Ovary (tissue), 9 donors: Measurements from ENCODE around the gene MLEC. TPM values are rescaled to one million over a fixed set of nuclear protein-coding genes. Genes with fewer than 3 reads are reported as not detected.

Experiments
- DNase-seq, 5 donors: peaks; one replicate each; pipeline ENCODE4 v3.0.0-alpha.2; 2019 to 2020
- H3K27ac ChIP-seq, 2 donors: fragments of 200-600 bp; one replicate each; pipeline versions ENCODE4 v1.5.1 to v1.8.0; 2019 to 2022
- H3K27me3 ChIP-seq: fragments of 200-600 bp; one replicate; pipeline ENCODE4 v1.8.0; 2022
- H3K36me3 ChIP-seq: fragments of 200-600 bp; sonication (generic); one replicate; pipeline ENCODE4 v1.5.1; 2019
- H3K4me1 ChIP-seq: one replicate; pipeline ENCODE4 v1.8.1; 2013; ENCODE audit warnings: mild to moderate bottlenecking, moderate library complexity; ENCODE audit not compliant: insufficient read depth
- H3K4me3 ChIP-seq: fragments of 200-600 bp; sonication (generic); one replicate; pipeline ENCODE4 v1.5.1; 2017
- H3K9me3 ChIP-seq, 2 donors: fragments of 200-600 bp in 1 of 2; sonication (generic) in 1 of 2; one replicate each; pipeline versions ENCODE4 v1.5.1 to v1.8.1; 2013 to 2019; ENCODE audit warnings: mild to moderate bottlenecking in 1 of 2, moderate library complexity in 1 of 2
- EP300 ChIP-seq: sonication (generic); formaldehyde crosslinking; IDR thresholded peaks from one replicate; pipeline ENCODE4 v1.6.1; 2017; ENCODE audit warnings: antibody characterized with exemption
- POLR2A ChIP-seq: fragments of 450-650 bp; IDR thresholded peaks from one replicate; pipeline ENCODE4 v1.6.1; 2017; ENCODE audit warnings: antibody characterized with exemption, mild to moderate bottlenecking, moderate library complexity
- WGBS, 3 donors: extraction: QIAGEN DNeasy Blood & Tissue Kit in 1 of 3; methylation state at CpG; one replicate each; pipeline versions ENCODE4 v1.1.5 to v1.1.7; 2013 to 2017; 5-methylcytosine and 5-hydroxymethylcytosine counted together
- intact Hi-C, 4 donors: fragments of 100-400 bp; cut with DNase I; formaldehyde crosslinking; loops; one replicate each; pipeline versions ENCODE4 v1.11.0 to v1.15.1; 2022 to 2023
- polyA plus RNA-seq, 2 donors: library from polyadenylated mRNA; stranded (reverse); fragments of 200-250 nt in 1 of 2; fragments of 350-450 nt in 1 of 2; fragmentation: Illumina TruSeq in 1 of 2; extraction: RNeasy Lipid Tissue Mini Kit (QIAGEN cat#74804) in 1 of 2; gene quantifications; one replicate each; pipeline ENCODE4 v1.2.3, GENCODE V29; 2013 to 2014
- total RNA-seq, 7 donors: library from RNA; depleted of rRNA in 2 of 7; stranded (reverse); fragments of >200 nt in 2 of 7; fragmentation: NEBNext Ultra II Directional in 3 of 7; extraction: Animal tissue kit (Norgen Biotek cat#: 25700) in 3 of 7; gene quantifications; one replicate each; pipeline versions ENCODE4 v1.1.0 to v1.2.4, GENCODE V29; 2016 to 2023
- TF ChIP-seq, protein P1 (sequence below), 3 donors: fragments of 450-650 bp in 2 of 3; fragments of 200-600 bp in 1 of 3; IDR thresholded peaks; one replicate each; pipeline versions ENCODE4 v1.5.1 to v1.8.0; 2016 to 2022; ENCODE audit warnings: antibody characterized with exemption in 3 of 3, mild to moderate bottlenecking in 1 of 3
- donor health status: DM: no; HTN: no; CAD: no; lungs with moderate emphysema.
- donor health status: DM: no; HTN: no; CAD: no.
- donor health status: Bipolar disorder and iron deficiency.
- donor health status: DM: yes; HTN: yes; CAD: no.
- donor health status: DM: no; HTN: no; CAD: no.
- donor health status: DM: yes; HTN: yes; CAD: no.

MLEC gene
- total and polyA plus RNA-seq, 9 donors: 29.2 to 169 (median 101) TPM

DNA sequence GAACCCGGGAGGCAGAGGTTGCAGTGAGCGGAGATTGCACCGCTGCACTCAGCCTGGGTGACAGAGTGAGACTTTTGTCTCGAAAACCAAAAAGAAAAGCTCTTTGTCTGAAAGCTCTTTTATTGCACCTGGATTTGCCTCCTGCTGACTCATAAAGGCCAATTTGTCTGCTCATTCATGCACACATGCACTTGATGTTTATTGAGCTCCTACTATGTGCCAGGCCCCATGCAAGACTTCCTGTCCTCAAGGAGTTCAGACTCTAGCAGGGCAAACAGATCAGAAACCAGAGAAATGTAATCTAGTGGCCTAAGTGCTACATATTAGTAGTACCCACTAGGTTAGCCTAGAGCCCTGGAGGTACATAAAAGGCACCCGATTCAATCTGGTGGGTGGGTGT is 16.3 kb upstream of the MLEC start:
- DNase-seq: no peak
- WGBS, 3 donors: 89 to 93% (median 91%) methylated on average over 5 of the region's 5 CpGs
- Histone ChIP-seq H3K4me3 (no peak overlapping the region), H3K4me1 (peaks cover 2% of the 10 kb centered on the region), H3K27ac (no peak overlapping the region), H3K36me3 (no peaks in the 10 kb centered on the region), H3K27me3 (no peaks in the 10 kb centered on the region), H3K9me3 (no peaks in the 10 kb centered on the region)
- intact Hi-C loops: no loop called here
- no peak for TF ChIP-seq POLR2A
- TF ChIP-seq EP300: no peak
- TF ChIP-seq, protein P1, sequence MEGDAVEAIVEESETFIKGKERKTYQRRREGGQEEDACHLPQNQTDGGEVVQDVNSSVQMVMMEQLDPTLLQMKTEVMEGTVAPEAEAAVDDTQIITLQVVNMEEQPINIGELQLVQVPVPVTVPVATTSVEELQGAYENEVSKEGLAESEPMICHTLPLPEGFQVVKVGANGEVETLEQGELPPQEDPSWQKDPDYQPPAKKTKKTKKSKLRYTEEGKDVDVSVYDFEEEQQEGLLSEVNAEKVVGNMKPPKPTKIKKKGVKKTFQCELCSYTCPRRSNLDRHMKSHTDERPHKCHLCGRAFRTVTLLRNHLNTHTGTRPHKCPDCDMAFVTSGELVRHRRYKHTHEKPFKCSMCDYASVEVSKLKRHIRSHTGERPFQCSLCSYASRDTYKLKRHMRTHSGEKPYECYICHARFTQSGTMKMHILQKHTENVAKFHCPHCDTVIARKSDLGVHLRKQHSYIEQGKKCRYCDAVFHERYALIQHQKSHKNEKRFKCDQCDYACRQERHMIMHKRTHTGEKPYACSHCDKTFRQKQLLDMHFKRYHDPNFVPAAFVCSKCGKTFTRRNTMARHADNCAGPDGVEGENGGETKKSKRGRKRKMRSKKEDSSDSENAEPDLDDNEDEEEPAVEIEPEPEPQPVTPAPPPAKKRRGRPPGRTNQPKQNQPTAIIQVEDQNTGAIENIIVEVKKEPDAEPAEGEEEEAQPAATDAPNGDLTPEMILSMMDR (IDR thresholded peaks at IDR 0.05): no peak

DNA sequence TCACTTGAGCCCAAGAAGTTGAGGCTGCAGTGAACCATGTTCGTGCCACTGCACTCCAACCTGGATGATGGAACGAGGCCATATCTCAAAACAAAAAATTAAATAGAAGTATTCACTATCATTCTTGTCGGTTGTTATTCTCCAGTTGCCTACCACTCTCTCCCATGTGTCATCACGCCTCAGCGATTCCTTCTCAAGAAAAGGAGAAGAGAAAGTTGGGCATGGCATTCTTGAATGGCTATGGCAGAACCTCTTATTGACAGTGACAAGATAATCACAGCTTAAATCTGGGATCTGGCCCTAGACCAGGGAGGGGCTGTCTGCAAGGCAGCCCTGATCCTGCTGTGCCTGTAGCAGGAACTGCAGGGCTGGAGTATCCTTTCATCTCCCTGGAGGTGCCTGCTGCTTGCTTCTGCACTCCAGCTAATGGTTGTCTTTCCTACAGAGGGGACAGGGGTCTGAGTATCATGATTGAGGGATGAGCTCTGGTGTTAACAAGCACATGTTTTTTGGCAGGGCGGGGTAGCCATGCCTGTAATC is 12.8 kb upstream of the MLEC start:
- WGBS, 3 donors: 76 to 90% (median 76%) methylated on average over 6 of the region's 6 CpGs
- H3K9me3 ChIP-seq: no peaks in the 10 kb centered on the region
- no peaks in the 10 kb centered on the region for H3K27me3 ChIP-seq
- H3K4me1 ChIP-seq: no peaks in the 10 kb centered on the region
- DNase-seq: no peak
- H3K36me3 ChIP-seq: no peaks in the 10 kb centered on the region
- intact Hi-C loops: no loop called here
- TF ChIP-seq EP300: no peak
- TF ChIP-seq, protein P1 (IDR thresholded peaks at IDR 0.05): no peak
- no peak for TF ChIP-seq POLR2A
- no peak overlapping the region for H3K27ac ChIP-seq
- no peak overlapping the region for H3K4me3 ChIP-seq

DNA sequence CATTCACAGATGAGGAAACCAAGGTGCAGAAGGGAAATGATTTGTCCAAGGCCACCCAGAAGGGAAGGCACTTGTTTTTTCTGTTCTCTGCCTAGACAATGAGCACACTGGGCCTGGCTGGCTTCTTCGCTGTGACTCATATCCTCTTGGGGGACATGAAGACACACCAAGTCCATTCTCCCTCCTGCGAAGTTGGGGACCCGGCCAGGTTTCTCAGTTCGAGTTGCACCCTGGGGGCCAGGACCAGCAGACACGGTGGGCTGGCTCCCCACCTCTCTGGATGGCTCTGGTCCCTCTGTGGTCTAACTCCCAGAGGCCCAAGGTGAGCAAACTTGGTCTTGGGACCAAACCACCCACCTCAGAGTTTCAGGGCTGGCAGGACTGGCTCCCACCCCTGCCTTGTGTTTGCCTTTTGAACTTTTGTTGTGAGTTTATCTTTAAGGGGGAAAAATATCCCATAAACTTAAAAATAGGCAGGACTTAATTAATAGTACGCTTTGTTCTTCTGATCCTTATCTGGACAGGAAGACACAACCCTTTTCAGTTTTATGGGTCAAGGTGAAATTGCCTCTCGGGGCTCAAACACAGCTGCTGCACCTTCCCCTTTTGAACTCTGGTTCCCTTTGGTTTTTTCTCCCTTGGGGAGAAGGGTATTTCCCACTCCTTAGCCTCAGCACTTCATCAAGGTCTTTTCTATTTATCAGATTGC is 9.0 kb upstream of the MLEC start:
- H3K9me3 ChIP-seq: no peaks in the 10 kb centered on the region
- H3K4me3 ChIP-seq: no peak overlapping the region
- TF ChIP-seq, protein P1 (IDR thresholded peaks at IDR 0.05): no peak
- TF ChIP-seq POLR2A (no peak), EP300 (no peak)
- no peak overlapping the region for H3K27ac ChIP-seq
- no peaks in the 10 kb centered on the region for H3K4me1 ChIP-seq
- 53 to 55% (median 54%) methylated on average over 7 of the region's 7 CpGs for WGBS, 3 donors
- H3K36me3 ChIP-seq: no peaks in the 10 kb centered on the region
- no peaks in the 10 kb centered on the region for H3K27me3 ChIP-seq
- intact Hi-C loops: no loop called here
- DNase-seq: no peak

DNA sequence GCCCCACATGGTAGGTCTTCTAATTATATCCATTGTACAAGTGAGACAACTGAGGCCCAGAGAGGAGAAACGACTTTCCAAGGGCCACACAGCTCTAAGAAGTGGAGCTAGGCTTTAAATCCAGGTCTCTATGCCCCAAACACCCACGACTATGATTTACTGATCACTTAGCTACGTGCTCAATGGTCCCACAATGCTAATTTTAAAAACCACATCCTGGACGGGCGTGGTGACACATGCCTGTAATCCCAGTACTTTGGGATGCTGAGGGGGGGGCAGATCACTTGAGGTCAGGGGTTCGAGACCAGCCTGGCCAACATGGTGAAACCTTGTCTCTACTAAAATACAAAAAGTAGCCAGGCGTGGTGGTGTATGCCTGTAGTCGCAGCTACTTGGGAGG is 8.4 kb upstream of the MLEC start:
- intact Hi-C loops: no loop called here
- H3K4me1 ChIP-seq: no peaks in the 10 kb centered on the region
- DNase-seq: no peak
- 73 to 81% (median 76%) methylated on average over 8 of the region's 8 CpGs for WGBS, 3 donors
- H3K27me3 ChIP-seq: no peaks in the 10 kb centered on the region
- no peaks in the 10 kb centered on the region for H3K9me3 ChIP-seq
- H3K4me3 ChIP-seq: no peak overlapping the region
- TF ChIP-seq POLR2A (no peak), EP300 (no peak)
- TF ChIP-seq, protein P1 (IDR thresholded peaks at IDR 0.05): no peak
- no peak overlapping the region for H3K27ac ChIP-seq
- H3K36me3 ChIP-seq: no peaks in the 10 kb centered on the region
